ENCODE results near the gene ZNF878. TPM values are rescaled to one million over a fixed set of nuclear protein-coding genes. Genes with fewer than 3 reads are reported as not detected.
"Not testable (repeated sequence)": the region's sequence is repeated elsewhere in the genome, so short reads cannot be mapped to it uniquely, and the experiment has no call there.

The ZNF878 gene
- total RNA-seq, 4 donors from 2014 or later: 0.26 to 0.55 (median 0.28) TPM; not detected in 1

- Histone ChIP-seq H3K9me3 (no peaks in the 10 kb centered on the region), H3K27me3 (no peaks in the 10 kb centered on the region), H3K4me1 (no peaks in the 10 kb centered on the region), H3K36me3 (no peaks in the 10 kb centered on the region), H3K4me3 (peak overlapping the region; percentile 42 to 52), H3K27ac (peak overlapping the region; percentile 61 to 69)
- DNase-seq: peak; percentile 76 to 77
- TF ChIP-seq CTCF (IDR thresholded peaks at IDR 0.05): no peak
- peak in 1 of 2 donors; percentile 28 for TF ChIP-seq POLR2A (IDR thresholded peaks at IDR 0.05)
- intact Hi-C loops (cut with DNase I; ENCODE audit: low total_unique reads): no loop called here
Measured at GRCh38 chr19:12092065-12092867, 39.5 kb upstream of the ZNF878 start.

GRCh38 chr19:12090807-12091206 lies 38.0 kb upstream of the ZNF878 start:
- H3K27ac ChIP-seq: no peak overlapping the region
- H3K4me1 ChIP-seq: no peaks in the 10 kb centered on the region
- H3K9me3 ChIP-seq: no peaks in the 10 kb centered on the region
- DNase-seq: peak; percentile 39 to 52
- no peak overlapping the region for H3K4me3 ChIP-seq
- H3K27me3 ChIP-seq: no peaks in the 10 kb centered on the region
- TF ChIP-seq POLR2A (IDR thresholded peaks at IDR 0.05): no peak
- peak; percentile 37 to 51 (median 46) for TF ChIP-seq CTCF (IDR thresholded peaks at IDR 0.05)
- H3K36me3 ChIP-seq: no peaks in the 10 kb centered on the region
- intact Hi-C loops (cut with DNase I; ENCODE audit: low total_unique reads): no loop called here

- intact Hi-C loops (cut with DNase I; ENCODE audit: low total_unique reads): no loop called here
- no peak overlapping the region for H3K4me3 ChIP-seq
- no peaks in the 10 kb centered on the region for H3K4me1 ChIP-seq
- no peak for TF ChIP-seq POLR2A (IDR thresholded peaks at IDR 0.05)
- H3K9me3 ChIP-seq: peaks cover 0 to 11% of the 10 kb centered on the region in 2 donors
- DNase-seq: no peak
- no peak overlapping the region for H3K27ac ChIP-seq
- H3K36me3 ChIP-seq: no peaks in the 10 kb centered on the region
- no peaks in the 10 kb centered on the region for H3K27me3 ChIP-seq
Measured at GRCh38 chr19:12085074-12085818, 32.5 kb upstream of the ZNF878 start.

GRCh38 chr19:12083336-12083735 lies 30.6 kb upstream of the ZNF878 start:
- H3K4me1 ChIP-seq; intact Hi-C loops (cut with DNase I; ENCODE audit: low total_unique reads); H3K4me3 ChIP-seq; H3K27ac ChIP-seq; DNase-seq; H3K27me3 ChIP-seq; H3K36me3 ChIP-seq: not testable (repeated sequence)
- peaks cover 0 to 30% of the 10 kb centered on the region in 2 donors for H3K9me3 ChIP-seq

- DNase-seq: no peak
- Histone ChIP-seq H3K36me3 (peaks cover 0 to 6% of the 10 kb centered on the region in 2 donors), H3K27me3 (no peaks in the 10 kb centered on the region), H3K27ac (no peak overlapping the region), H3K9me3 (peaks cover 6 to 90% of the 10 kb centered on the region in 2 donors), H3K4me1 (no peaks in the 10 kb centered on the region), H3K4me3 (no peak overlapping the region)
- intact Hi-C loops (cut with DNase I; ENCODE audit: low total_unique reads): no loop called here
- TF ChIP-seq POLR2A (IDR thresholded peaks at IDR 0.05) (no peak), CTCF (IDR thresholded peaks at IDR 0.05) (no peak)
Measured at GRCh38 chr19:12077375-12077774, 24.6 kb upstream of the ZNF878 start.

GRCh38 chr19:12076331-12076730 lies 23.6 kb upstream of the ZNF878 start:
- intact Hi-C loops (cut with DNase I; ENCODE audit: low total_unique reads); H3K27ac ChIP-seq; H3K4me3 ChIP-seq; H3K27me3 ChIP-seq; H3K4me1 ChIP-seq; H3K36me3 ChIP-seq; DNase-seq: not testable (repeated sequence)
- peaks cover 6 to 98% of the 10 kb centered on the region in 2 donors for H3K9me3 ChIP-seq
